Measurements from ENCODE around the gene MAP3K2. TPM values are rescaled to one million over a fixed set of nuclear protein-coding genes. Genes with fewer than 3 reads are reported as not detected.

Gene MAP3K2
- total and polyA plus RNA-seq, 2 of the 4 experiments (the other 2 are of a cell fraction): 6.2 to 30.8 TPM

GRCh38 chr2:127426501-127427354 is 39.0 kb upstream of the MAP3K2 start:
- Histone ChIP-seq H3K36me3 (ENCODE audit: control insufficient read depth, insufficient read depth, low read length) (no peaks in the 10 kb centered on the region), H3K4ac (ENCODE audit: low read depth, low read length) (no peak overlapping the region), H3K27me3 (ENCODE audit: control insufficient read depth, insufficient read depth, low read length) (peaks cover 18% of the 10 kb centered on the region), H3K23ac (ENCODE audit: low read depth, low read length) (no peak overlapping the region), H3K9me3 (ENCODE audit: control insufficient read depth, insufficient read depth, low read length) (no peaks in the 10 kb centered on the region), H2BK5ac (ENCODE audit: low read depth, low read length, poor library complexity, severe bottlenecking) (no peak overlapping the region), H3K4me3 (ENCODE audit: insufficient read depth, low read depth, low read length) (no peak overlapping the region), H3K18ac (ENCODE audit: low read depth, low read length) (no peak overlapping the region), H3K9me1 (ENCODE audit: insufficient read depth, low read length) (no peaks in the 10 kb centered on the region), H3K14ac (replicated peaks; ENCODE audit: low read depth, low read length) (no peak overlapping the region), H2BK20ac (ENCODE audit: low read depth, low read length) (no peak overlapping the region), H3K4me2 (ENCODE audit: low read depth, low read length) (no peak overlapping the region), H4K91ac (ENCODE audit: insufficient read depth, low read depth, low read length) (no peak overlapping the region), H3K27ac (ENCODE audit: insufficient read depth, low read length) (no peak overlapping the region), H3K56ac (ENCODE audit: extremely low read depth, insufficient read depth, low read length) (no peak overlapping the region), H4K5ac (ENCODE audit: low read depth, low read length) (no peak overlapping the region), H2AFZ (replicated peaks; ENCODE audit: low read length, poor library complexity) (no peak overlapping the region), H2BK15ac (ENCODE audit: low read depth, low read length) (no peak overlapping the region), H2AK5ac (ENCODE audit: low read depth, low read length) (no peak overlapping the region), H3K4me1 (ENCODE audit: control insufficient read depth, insufficient read depth, low read length) (no peaks in the 10 kb centered on the region; the same call in 1 of the 2 replicates), H3K79me1 (ENCODE audit: low read depth in 1 of 2, low read length in 2 of 2) (no peaks in the 10 kb centered on the region), H4K8ac (ENCODE audit: low read depth in 2 of 2, low read length in 2 of 2) (no peak overlapping the region), H2BK120ac (ENCODE audit: low read depth, low read length) (no peak overlapping the region), H2AK9ac (replicated peaks; ENCODE audit: low read depth, low read length, poor library complexity) (no peak overlapping the region), H3K9ac (ENCODE audit: low read depth, low read length) (no peak overlapping the region), H4K20me1 (ENCODE audit: insufficient read depth, low read length) (no peaks in the 10 kb centered on the region; the same call in 1 of the 2 replicates)
- intact Hi-C loops (cut with micrococcal nuclease): no loop called here
- DNase-seq (no peak), ATAC-seq (ENCODE audit: low read depth) (no peak)
- in situ Hi-C loops (cut with MboI; ENCODE audit: low sequenced_read_pairs): no loop called here
- ChIA-PET POLR2A (ENCODE audit: unreplicated experiment) (no interaction called here), CTCF (no interaction called here)
- BruUV-seq (replicated peaks): no TSS peak
- no CpG with 5 or more reads among the region's 10 CpGs for WGBS, 2 experiments (ENCODE audit: extremely low coverage in 2 of 2, insufficient read length in 1 of 2)
- dilution Hi-C loops (cut with HindIII; ENCODE audit: low sequenced_read_pairs, unreplicated experiment): no loop called here
- TF ChIP-seq POLR2A (IDR thresholded peaks at IDR 0.05; ENCODE audit: low read depth, low read length) (no peak), USF2 (IDR thresholded peaks at IDR 0.05; ENCODE audit: low read depth, low read length) (no peak), RCOR1 (IDR thresholded peaks at IDR 0.05; ENCODE audit: insufficient replicate concordance, low read length) (no peak), FOS (IDR thresholded peaks at IDR 0.05; ENCODE audit: low read depth, low read length) (no peak), RAD21 (IDR thresholded peaks at IDR 0.05; ENCODE audit: low read length) (no peak), RFX5 (IDR thresholded peaks at IDR 0.05; ENCODE audit: low read depth, low read length) (no peak), SMC3 (IDR thresholded peaks at IDR 0.05; ENCODE audit: low read depth, low read length) (no peak), CEBPB (IDR thresholded peaks at IDR 0.05; ENCODE audit: low read depth, low read length) (no peak), MAFK (IDR thresholded peaks at IDR 0.05; ENCODE audit: low read depth, low read length) (no peak), MAZ (IDR thresholded peaks at IDR 0.05; ENCODE audit: borderline replicate concordance, low read depth, low read length) (no peak), BHLHE40 (IDR thresholded peaks at IDR 0.05; ENCODE audit: low read depth, low read length) (no peak), ELK1 (IDR thresholded peaks at IDR 0.05; ENCODE audit: borderline replicate concordance, low read depth, low read length) (no peak), NFE2L2 (IDR thresholded peaks at IDR 0.05; ENCODE audit: low read depth, low read length) (no peak), CTCF (conservative IDR thresholded peaks at IDR 0.05; ENCODE audit: low read depth, low read length) (no peak), MXI1 (IDR thresholded peaks at IDR 0.05; ENCODE audit: borderline replicate concordance, low read depth, low read length) (no peak)
